ENCODE measurements around the gene RPGRIP1.
"Not testable (repeated sequence)": the region's sequence is repeated elsewhere in the genome, so short reads cannot be mapped to it uniquely, and the experiment has no call there.

RPGRIP1 gene

GRCh38 chr14:21257394-21257909 is 22.4 kb upstream of the RPGRIP1 start:
- no peak overlapping the region for H3K4me3 ChIP-seq
- H3K27ac ChIP-seq = peak overlapping the region in 1 of 21 experiments; percentile 69

- no peak overlapping the region for H3K4me3 ChIP-seq
- peak overlapping the region in 1 of 21 experiments; percentile 69 for H3K27ac ChIP-seq
Measured at GRCh38 chr14:21258005-21258888, 21.6 kb upstream of the RPGRIP1 start.

GRCh38 chr14:21258889-21259787 is 20.7 kb upstream of the RPGRIP1 start:
- H3K27ac ChIP-seq = peak overlapping the region in 1 of 21 experiments; percentile 21
- H3K4me3 ChIP-seq = no peak overlapping the region

- H3K27ac ChIP-seq = peak overlapping the region in 2 of 21 experiments; percentile 9 to 38
- H3K4me3 ChIP-seq = no peak overlapping the region
Measured at GRCh38 chr14:21261824-21262223, 18.1 kb upstream of the RPGRIP1 start.

- Histone ChIP-seq H3K4me3 (no peak overlapping the region), H3K27ac (peak overlapping the region in 1 of 21 experiments; percentile 38)
Measured at GRCh38 chr14:21262410-21262809, 17.5 kb upstream of the RPGRIP1 start.

- H3K27ac ChIP-seq = peak overlapping the region in 7 of 21 experiments; percentile 6 to 55 (median 38)
- peak overlapping the region in 1 of 7 experiments; percentile 5 for H3K4me3 ChIP-seq
Measured at GRCh38 chr14:21263284-21264024, 16.4 kb upstream of the RPGRIP1 start.

GRCh38 chr14:21264025-21264801 is 15.7 kb upstream of the RPGRIP1 start:
- Histone ChIP-seq H3K4me3 (peak overlapping the region in 2 of 7 experiments; percentile 5 to 12), H3K27ac (peak overlapping the region in 11 of 21 experiments; percentile 4 to 61 (median 39))

GRCh38 chr14:21267431-21267845 is 12.4 kb upstream of the RPGRIP1 start:
- Histone ChIP-seq H3K4me3 (peak overlapping the region; percentile 71 to 95 (median 83)), H3K27ac (peak overlapping the region in 15 of 21 experiments; percentile 4 to 99 (median 91))

- Histone ChIP-seq H3K27ac (peak overlapping the region in 20 of 21 experiments; percentile 85 to 99 (median 95)), H3K4me3 (peak overlapping the region; percentile 71 to 95 (median 83))
Measured at GRCh38 chr14:21267886-21268616, 11.8 kb upstream of the RPGRIP1 start.

GRCh38 chr14:21268617-21269251 is 11.1 kb upstream of the RPGRIP1 start:
- H3K27ac ChIP-seq = peak overlapping the region; percentile 85 to 99 (median 94)

GRCh38 chr14:21269252-21270046 is 10.4 kb upstream of the RPGRIP1 start, which contains the start of gene HNRNPC:
Gene HNRNPC (minus strand): TSS chr14:21269442. CDS start chr14:21234193, 35,249 bp downstream.
- H3K4me3 ChIP-seq = peak within 1 kb of the TSS; percentile 71 to 95 (median 83)
- peak within 1 kb of the TSS; percentile 85 to 99 (median 94) for H3K27ac ChIP-seq

More at GRCh38 chr14:21268617-21269251, 11.1 kb upstream of the RPGRIP1 start:
- peak overlapping the region; percentile 71 to 95 (median 83) for H3K4me3 ChIP-seq

- H3K27ac ChIP-seq, H3K4me3 ChIP-seq: not testable (repeated sequence)
Measured at GRCh38 chr14:21272661-21273060, 7.2 kb upstream of the RPGRIP1 start.

GRCh38 chr14:21275261-21275858 is 4.5 kb upstream of the RPGRIP1 start:
- H3K27ac ChIP-seq = no peak overlapping the region
- no peak overlapping the region for H3K4me3 ChIP-seq

- Histone ChIP-seq H3K27ac (peak overlapping the region in 2 of 21 experiments; percentile 26 to 65), H3K4me3 (no peak overlapping the region)
Measured at GRCh38 chr14:21278632-21279031, 1.3 kb upstream of the RPGRIP1 start.

- H3K27ac ChIP-seq, H3K4me3 ChIP-seq: not testable (repeated sequence)
Measured at GRCh38 chr14:21281917-21282316, 2.0 kb downstream of the RPGRIP1 start.

GRCh38 chr14:21286516-21286915 is 6.6 kb downstream of the RPGRIP1 start:
- H3K4me3 ChIP-seq = not testable (repeated sequence)

More at GRCh38 chr14:21286516-21286915, 6.6 kb downstream of the RPGRIP1 start:
- H3K27ac ChIP-seq = not testable (repeated sequence)

Measured in skin epidermis (tissue), 12 donors.